Measurements from ENCODE around the gene SWAP70. TPM values are rescaled to one million over a fixed set of nuclear protein-coding genes. Genes with fewer than 3 reads are reported as not detected.

SWAP70 gene
- total and polyA plus RNA-seq, 2 of the 8 experiments (the other 6 are each of a cell fraction or from before 2014, with no cell fraction given) = 14.8 to 37.5 TPM

DNA sequence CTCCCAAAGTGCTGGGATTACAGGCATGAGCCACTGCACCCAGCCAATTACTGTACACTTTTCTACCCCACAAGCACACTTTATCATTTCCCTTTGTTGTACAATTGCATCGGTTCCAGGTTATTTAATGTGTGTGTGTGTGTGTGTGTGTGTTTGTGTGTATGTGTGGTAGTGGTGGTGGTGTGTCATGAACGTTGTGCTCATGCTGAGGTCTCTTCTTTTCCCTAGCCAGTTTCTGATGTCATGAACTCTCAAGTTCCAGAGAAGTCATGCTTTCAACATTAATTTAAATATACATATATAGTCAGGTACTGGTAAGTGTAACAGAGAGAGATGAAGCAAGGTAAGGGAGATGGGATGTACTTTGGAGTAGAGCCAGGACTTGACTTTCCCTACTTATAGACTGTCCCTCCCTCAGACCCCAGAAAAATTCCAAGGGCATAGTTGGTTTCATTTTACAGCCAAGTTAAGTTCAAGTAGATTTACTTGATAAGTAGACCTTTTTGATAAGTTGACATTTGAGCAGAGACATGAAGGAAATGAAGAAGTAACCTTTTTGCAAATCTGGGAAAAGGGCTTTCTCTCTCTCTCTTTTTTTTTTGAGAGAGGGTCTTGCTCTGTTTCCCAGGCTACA lies 47.7 kb upstream of the SWAP70 start:
- no peak overlapping the region for H3K23ac ChIP-seq (ENCODE audit: insufficient read length)
- TF ChIP-seq YY1 (IDR thresholded peaks at IDR 0.05; ENCODE audit: low read depth, low read length) (no peak), PHF8 (conservative IDR thresholded peaks at IDR 0.05; ENCODE audit: low read depth, low read length) (no peak), SIX5 (IDR thresholded peaks at IDR 0.05; ENCODE audit: low read depth, low read length) (no peak), JUN (IDR thresholded peaks at IDR 0.05; ENCODE audit: low read depth, low read length) (no peak), RAD21 (IDR thresholded peaks at IDR 0.05 in 1 of 2, conservative IDR thresholded peaks at IDR 0.05 in 1 of 2; ENCODE audit: low read depth in 2 of 2, low read length in 2 of 2) (no peak), EP300 (IDR thresholded peaks at IDR 0.05; ENCODE audit: borderline replicate concordance in 1 of 2, low read depth in 2 of 2, low read length in 2 of 2) (no peak)
- H4K91ac ChIP-seq (replicated peaks; ENCODE audit: insufficient read length, low read length) = no peak overlapping the region
- H3K79me2 ChIP-seq (ENCODE audit: control insufficient read depth in 1 of 2, insufficient read depth in 2 of 2, low read length in 2 of 2) = no peaks in the 10 kb centered on the region
- no peak overlapping the region for H3K4me3 ChIP-seq (ENCODE audit: extremely low read depth in 1 of 4, insufficient read depth in 2 of 4, low read depth in 3 of 4, low read length in 4 of 4)
- ChIA-PET POLR2A (ENCODE audit: partially characterized antibody) (interaction anchor here (0.6 kb wide), 1 partner anchor 267 kb away, joined by 3 read pairs; no protein-coding TSS in a partner anchor), CTCF (ENCODE audit: partially characterized antibody) (no interaction called here)
- DNase-seq (ENCODE audit: low read depth in 1 of 2, low spot score in 2 of 2) (no peak), FAIRE-seq (no peak)
- H2AFZ ChIP-seq (ENCODE audit: low read length) = no peak overlapping the region
- H2BK12ac ChIP-seq (ENCODE audit: low read depth, low read length) = no peak overlapping the region
- H2BK5ac ChIP-seq (ENCODE audit: low read depth, low read length) = no peak overlapping the region
- H3K9ac ChIP-seq (replicated peaks in 1 of 4; ENCODE audit: extremely low read depth in 1 of 4, low read depth in 3 of 4, low read length in 3 of 4) = no peak overlapping the region
- H4K8ac ChIP-seq (ENCODE audit: extremely low read depth, insufficient read depth, low read length) = no peak overlapping the region
- H3K4ac ChIP-seq (replicated peaks; ENCODE audit: insufficient read length, low read depth, low read length) = no peak overlapping the region
- H2BK120ac ChIP-seq (replicated peaks; ENCODE audit: low read depth, low read length) = no peak overlapping the region
- H3K27me3 ChIP-seq (replicated peaks in 1 of 4; ENCODE audit: control insufficient read depth in 3 of 4, extremely low read depth in 1 of 4, insufficient read depth in 3 of 4, low read length in 3 of 4) = peaks cover 0 to 2% (median 0%) of the 10 kb centered on the region in 4 experiments; a peak in 3 of 7 replicates
- no peaks in the 10 kb centered on the region for H4K20me1 ChIP-seq (replicated peaks in 1 of 2; ENCODE audit: control insufficient read depth in 1 of 2, insufficient read depth in 2 of 2, low read length in 2 of 2)
- H3K4me2 ChIP-seq (ENCODE audit: insufficient read depth in 1 of 2, low read depth in 2 of 2, low read length in 2 of 2) = no peak overlapping the region
- H3K36me3 ChIP-seq (ENCODE audit: control insufficient read depth in 2 of 4, insufficient read depth in 4 of 4, low read length in 3 of 4) = no peaks in the 10 kb centered on the region
- H2BK15ac ChIP-seq (ENCODE audit: low read length) = no peak overlapping the region
- H4K5ac ChIP-seq (ENCODE audit: insufficient read length, low read depth, low read length) = no peak overlapping the region
- H3K23me2 ChIP-seq (ENCODE audit: low read depth, low read length) = peaks cover 7% of the 10 kb centered on the region; the same call in 1 of the 2 replicates
- H3K14ac ChIP-seq (ENCODE audit: insufficient read length) = no peak overlapping the region
- no peak overlapping the region for H3K56ac ChIP-seq (replicated peaks; ENCODE audit: insufficient read length, low read depth, low read length)
- no peak overlapping the region for H3K18ac ChIP-seq (ENCODE audit: extremely low read depth, low read length)
- H2BK20ac ChIP-seq (ENCODE audit: low read length) = no peak overlapping the region
- no peaks in the 10 kb centered on the region for H3K9me3 ChIP-seq (ENCODE audit: insufficient read depth in 2 of 2, low read depth in 1 of 2, low read length in 1 of 2)
- H3K27ac ChIP-seq (ENCODE audit: low read depth, low read length) = no peak overlapping the region
- H3K79me1 ChIP-seq (ENCODE audit: low read depth, low read length) = no peaks in the 10 kb centered on the region
- 97% methylated on average over 2 of the region's 2 CpGs; no CpG with 5 or more reads in 1 of the 2 experiments for WGBS, 2 experiments (ENCODE audit: extremely low coverage in 1 of 2, insufficient coverage in 1 of 2, insufficient read length in 1 of 2, insufficient replicate concordance in 2 of 2, low coverage in 1 of 2, low lambda C conversion rate in 2 of 2, missing lambda C conversion rate in 1 of 2)
- peaks cover 0 to 7% (median 2%) of the 10 kb centered on the region in 4 experiments; a peak in 4 of 7 replicates for H3K4me1 ChIP-seq (replicated peaks in 1 of 4; ENCODE audit: control insufficient read depth in 3 of 4, insufficient read depth in 4 of 4, low read length in 3 of 4)
- no peak overlapping the region for H2AK5ac ChIP-seq (ENCODE audit: low read depth, low read length)
